GM23338 (cell line): ENCODE results near the gene MRNIP. TPM values are rescaled to one million over a fixed set of nuclear protein-coding genes. Genes with fewer than 3 reads are reported as not detected.
A peak's percentile ranks its signal among the peaks of the same experiment; 100 is the strongest.

Experiments used
- ATAC-seq: fragments of 200-7000 bp; cut with Tn5 transposase; 3 replicates; pipeline ENCODE4 v1.9.1; 2020
- DNase-seq: peaks from one replicate; pipeline ENCODE4 v3.0.0-alpha.2; 2015; ENCODE audit warnings: low spot score
- H2AFZ ChIP-seq: fragments of 200-600 bp; sonication (generic); 2 replicates; pipeline ENCODE4 v1.8.0; 2016; ENCODE audit warnings: antibody characterized with exemption, mild to moderate bottlenecking, moderate library complexity
- H3F3A ChIP-seq: fragments of 200-600 bp; sonication (generic); replicated peaks from 2 replicates; pipeline ENCODE4 v1.8.0; 2017; ENCODE audit warnings: antibody characterized with exemption, mixed run types, low read depth
- H3K27ac ChIP-seq: fragments of 200-600 bp; sonication (generic); 2 replicates; pipeline ENCODE4 v1.6.1; 2016; ENCODE audit warnings: low read depth
- H3K27me3 ChIP-seq: fragments of 200-600 bp; sonication (generic); 2 replicates; pipeline ENCODE4 v1.8.0; 2016; ENCODE audit warnings: mild to moderate bottlenecking, mixed run types, moderate library complexity; ENCODE audit not compliant: insufficient read depth
- H3K36me3 ChIP-seq: fragments of 200-600 bp; sonication (generic); 2 replicates; pipeline ENCODE4 v1.8.0; 2016; ENCODE audit warnings: mild to moderate bottlenecking; ENCODE audit not compliant: insufficient read depth
- H3K4me1 ChIP-seq: fragments of 200-600 bp; sonication (generic); 2 replicates; pipeline ENCODE4 v1.8.0; 2016; ENCODE audit warnings: mild to moderate bottlenecking, moderate library complexity; ENCODE audit not compliant: insufficient read depth
- H3K4me2 ChIP-seq: fragments of 200-600 bp; sonication (generic); 2 replicates; pipeline ENCODE4 v1.7.1; 2017; ENCODE audit warnings: mixed run types
- H3K4me3 ChIP-seq: fragments of 200-600 bp; sonication (generic); 2 replicates; pipeline ENCODE4 v1.6.1; 2016; ENCODE audit warnings: mixed run types
- H3K79me2 ChIP-seq: fragments of 200-600 bp; sonication (generic); replicated peaks from 2 replicates; pipeline ENCODE4 v1.8.0; 2017; ENCODE audit warnings: mild to moderate bottlenecking; ENCODE audit not compliant: insufficient read depth
- H3K9me2 ChIP-seq: fragments of 200-600 bp; sonication (generic); 2 replicates; pipeline ENCODE4 v1.8.0; 2017; ENCODE audit not compliant: insufficient read depth
- H4K20me1 ChIP-seq: fragments of 200-600 bp; sonication (generic); replicated peaks from 2 replicates; pipeline ENCODE4 v1.8.0; 2017; ENCODE audit warnings: mild to moderate bottlenecking; ENCODE audit not compliant: insufficient read depth
- H3K27ac Mint-ChIP-seq: 2 replicates; pipeline ENCODE4 v1.8.0; 2020; ENCODE audit warnings: inconsistent platforms, mild to moderate bottlenecking, moderate library complexity, mixed read lengths
- H3K27me3 Mint-ChIP-seq: 3 replicates; pipeline ENCODE4 v1.8.0; 2022; ENCODE audit warnings: low read depth, mild to moderate bottlenecking, moderate library complexity, mixed read lengths, inconsistent platforms; ENCODE audit not compliant: insufficient read depth, poor library complexity
- H3K36me3 Mint-ChIP-seq: 3 replicates; pipeline ENCODE4 v1.8.0; 2021; ENCODE audit warnings: low read depth, mild to moderate bottlenecking, inconsistent platforms, moderate library complexity, mixed read lengths
- H3K4me1 Mint-ChIP-seq: 3 replicates; pipeline ENCODE4 v1.8.0; 2020; ENCODE audit warnings: mild to moderate bottlenecking, inconsistent platforms, mixed read lengths
- H3K4me3 Mint-ChIP-seq: 3 replicates; pipeline ENCODE4 v1.8.0; 2021; ENCODE audit warnings: moderate library complexity, mild to moderate bottlenecking, inconsistent platforms, mixed read lengths
- H3K9me3 Mint-ChIP-seq: 3 replicates; pipeline ENCODE4 v1.8.0; 2020; ENCODE audit warnings: moderate library complexity, mild to moderate bottlenecking, inconsistent platforms, mixed read lengths
- CREB1 ChIP-seq: fragments of 250-450 bp; sonication (Bioruptor Pico); IDR thresholded peaks from 2 replicates; pipeline ENCODE4 v1.5.0; 2020; ENCODE audit warnings: low read depth, mild to moderate bottlenecking, moderate library complexity
- EZH2 ChIP-seq: fragments of 200-600 bp; sonication (generic); IDR thresholded peaks from one replicate; pipeline ENCODE4 v1.8.0; 2017; ENCODE audit warnings: antibody characterized with exemption, mild to moderate bottlenecking, low read depth; ENCODE audit not compliant: unreplicated experiment
- EZH2phosphoT487 ChIP-seq: fragments of 200-600 bp; sonication (generic); IDR thresholded peaks from one replicate; pipeline ENCODE4 v1.8.1; 2018; ENCODE audit warnings: antibody characterized with exemption; ENCODE audit not compliant: unreplicated experiment
- JUNB ChIP-seq: IDR thresholded peaks from one replicate; pipeline ENCODE4 v1.6.1; 2016; ENCODE audit warnings: antibody characterized with exemption; ENCODE audit not compliant: unreplicated experiment
- NANOG ChIP-seq: IDR thresholded peaks from 2 replicates; pipeline ENCODE4 v1.6.1; 2016; ENCODE audit warnings: antibody characterized with exemption, borderline replicate concordance
- POLR2AphosphoS5 ChIP-seq: IDR thresholded peaks from 2 replicates; pipeline ENCODE4 v1.6.1; 2016; ENCODE audit warnings: antibody characterized with exemption, low read depth
- STAT1 ChIP-seq: IDR thresholded peaks from one replicate; pipeline ENCODE4 v1.6.1; 2016; ENCODE audit warnings: antibody characterized with exemption; ENCODE audit not compliant: unreplicated experiment
- ZNF114 ChIP-seq: fragments of 250-450 bp; sonication (Bioruptor Pico); IDR thresholded peaks from 2 replicates; pipeline ENCODE4 v1.5.0; 2020; ENCODE audit warnings: mild to moderate bottlenecking, moderate library complexity
- ZNF331 ChIP-seq: fragments of 250-450 bp; sonication (Bioruptor Pico); IDR thresholded peaks from 2 replicates; pipeline ENCODE4 v1.5.0; 2020; ENCODE audit warnings: low read depth, mild to moderate bottlenecking, moderate library complexity
- polyA plus RNA-seq: library from polyadenylated mRNA; unstranded; fragments of >200 nt; fragmentation: Nextera tagmentation; extraction: Ambion mirVana; gene quantifications from 2 replicates; pipeline ENCODE4 v1.2.1, GENCODE V29; 2016
- total RNA-seq: library from RNA; depleted of rRNA; stranded (reverse); fragments of >200 nt; shearing (Covaris generic); gene quantifications from 2 replicates; pipeline ENCODE4 v1.2.3, GENCODE V29; 2014
- TF ChIP-seq, protein P1 (sequence below): IDR thresholded peaks from one replicate; pipeline ENCODE4 v1.6.1; 2018; ENCODE audit warnings: antibody characterized with exemption; ENCODE audit not compliant: unreplicated experiment
- TF ChIP-seq, protein P2 (sequence below): fragments of 250-450 bp; sonication (Bioruptor Pico); IDR thresholded peaks from 2 replicates; pipeline ENCODE4 v1.5.0; 2020; ENCODE audit warnings: mild to moderate bottlenecking, moderate library complexity
- TF ChIP-seq, protein P3 (sequence below): IDR thresholded peaks from 2 replicates; pipeline ENCODE4 v1.6.1; 2016; ENCODE audit warnings: antibody characterized with exemption
- TF ChIP-seq, protein P4 (sequence below), 2 experiments: fragments of 200-600 bp in 1 of 2; sonication (generic) in 1 of 2; conservative IDR thresholded peaks; 2 replicates each; pipeline versions ENCODE4 v1.5.1 to v1.6.1; 2016 to 2017; ENCODE audit warnings: antibody characterized with exemption in 2 of 2, low read depth in 2 of 2, mild to moderate bottlenecking in 2 of 2, moderate library complexity in 1 of 2

Gene MRNIP
- total and polyA plus RNA-seq, 2 experiments from 2014 or later: 18.2 to 34.4 TPM

DNA sequence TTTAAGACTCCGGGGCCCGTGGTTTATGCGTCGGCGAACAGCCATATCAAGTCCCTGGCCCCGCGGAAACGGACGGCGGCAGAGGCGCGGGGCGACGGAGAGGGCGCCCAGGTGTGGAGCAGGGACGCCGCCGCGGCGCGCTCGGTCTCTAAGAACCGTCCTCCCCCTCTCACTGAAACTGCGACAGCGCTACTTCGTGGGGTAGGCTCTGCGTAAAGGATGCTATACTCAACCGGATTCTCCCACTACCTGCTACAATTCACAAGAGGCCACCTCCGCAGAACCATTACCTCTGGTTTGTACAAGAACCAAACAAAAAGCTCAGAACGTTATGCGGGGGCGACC lies 404 bp downstream of the MRNIP start:
- peak overlapping the region; percentile 90 for H3K4me2 ChIP-seq
- H3F3A ChIP-seq: peaks cover 19% of the 10 kb centered on the region
- ATAC-seq: peak; percentile 54
- peaks cover 7% of the 10 kb centered on the region for H3K4me1 ChIP-seq
- Mint-ChIP-seq H3K27ac (no peak overlapping the region; the same call in 1 of the 2 replicates), H3K4me3 (peak overlapping the region; percentile 93), H3K36me3 (peaks cover 26% of the 10 kb centered on the region), H3K27me3 (peaks cover 18% of the 10 kb centered on the region), H3K9me3 (peaks cover 10% of the 10 kb centered on the region), H3K4me1 (peaks cover 16% of the 10 kb centered on the region)
- H2AFZ ChIP-seq: peak overlapping the region; percentile 98
- H4K20me1 ChIP-seq: peaks cover 9% of the 10 kb centered on the region; the same call in 1 of the 2 replicates
- H3K9me2 ChIP-seq: no peaks in the 10 kb centered on the region
- no peaks in the 10 kb centered on the region for H3K27me3 ChIP-seq
- peak overlapping the region; percentile 90 for H3K4me3 ChIP-seq
- peak; percentile 67 for DNase-seq
- H3K79me2 ChIP-seq: peaks cover 36% of the 10 kb centered on the region
- H3K36me3 ChIP-seq: no peaks in the 10 kb centered on the region
- no peak overlapping the region for H3K27ac ChIP-seq
- TF ChIP-seq CREB1 (no peak), ZNF114 (CRISPR knock-in tag) (no peak), ZNF331 (CRISPR knock-in tag) (no peak), POLR2AphosphoS5 (no peak), JUNB (no peak), EZH2 (no peak), STAT1 (no peak), EZH2phosphoT487 (no peak), NANOG (no peak)
- TF ChIP-seq, protein P1, sequence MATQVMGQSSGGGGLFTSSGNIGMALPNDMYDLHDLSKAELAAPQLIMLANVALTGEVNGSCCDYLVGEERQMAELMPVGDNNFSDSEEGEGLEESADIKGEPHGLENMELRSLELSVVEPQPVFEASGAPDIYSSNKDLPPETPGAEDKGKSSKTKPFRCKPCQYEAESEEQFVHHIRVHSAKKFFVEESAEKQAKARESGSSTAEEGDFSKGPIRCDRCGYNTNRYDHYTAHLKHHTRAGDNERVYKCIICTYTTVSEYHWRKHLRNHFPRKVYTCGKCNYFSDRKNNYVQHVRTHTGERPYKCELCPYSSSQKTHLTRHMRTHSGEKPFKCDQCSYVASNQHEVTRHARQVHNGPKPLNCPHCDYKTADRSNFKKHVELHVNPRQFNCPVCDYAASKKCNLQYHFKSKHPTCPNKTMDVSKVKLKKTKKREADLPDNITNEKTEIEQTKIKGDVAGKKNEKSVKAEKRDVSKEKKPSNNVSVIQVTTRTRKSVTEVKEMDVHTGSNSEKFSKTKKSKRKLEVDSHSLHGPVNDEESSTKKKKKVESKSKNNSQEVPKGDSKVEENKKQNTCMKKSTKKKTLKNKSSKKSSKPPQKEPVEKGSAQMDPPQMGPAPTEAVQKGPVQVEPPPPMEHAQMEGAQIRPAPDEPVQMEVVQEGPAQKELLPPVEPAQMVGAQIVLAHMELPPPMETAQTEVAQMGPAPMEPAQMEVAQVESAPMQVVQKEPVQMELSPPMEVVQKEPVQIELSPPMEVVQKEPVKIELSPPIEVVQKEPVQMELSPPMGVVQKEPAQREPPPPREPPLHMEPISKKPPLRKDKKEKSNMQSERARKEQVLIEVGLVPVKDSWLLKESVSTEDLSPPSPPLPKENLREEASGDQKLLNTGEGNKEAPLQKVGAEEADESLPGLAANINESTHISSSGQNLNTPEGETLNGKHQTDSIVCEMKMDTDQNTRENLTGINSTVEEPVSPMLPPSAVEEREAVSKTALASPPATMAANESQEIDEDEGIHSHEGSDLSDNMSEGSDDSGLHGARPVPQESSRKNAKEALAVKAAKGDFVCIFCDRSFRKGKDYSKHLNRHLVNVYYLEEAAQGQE: no peak
- TF ChIP-seq, protein P2, sequence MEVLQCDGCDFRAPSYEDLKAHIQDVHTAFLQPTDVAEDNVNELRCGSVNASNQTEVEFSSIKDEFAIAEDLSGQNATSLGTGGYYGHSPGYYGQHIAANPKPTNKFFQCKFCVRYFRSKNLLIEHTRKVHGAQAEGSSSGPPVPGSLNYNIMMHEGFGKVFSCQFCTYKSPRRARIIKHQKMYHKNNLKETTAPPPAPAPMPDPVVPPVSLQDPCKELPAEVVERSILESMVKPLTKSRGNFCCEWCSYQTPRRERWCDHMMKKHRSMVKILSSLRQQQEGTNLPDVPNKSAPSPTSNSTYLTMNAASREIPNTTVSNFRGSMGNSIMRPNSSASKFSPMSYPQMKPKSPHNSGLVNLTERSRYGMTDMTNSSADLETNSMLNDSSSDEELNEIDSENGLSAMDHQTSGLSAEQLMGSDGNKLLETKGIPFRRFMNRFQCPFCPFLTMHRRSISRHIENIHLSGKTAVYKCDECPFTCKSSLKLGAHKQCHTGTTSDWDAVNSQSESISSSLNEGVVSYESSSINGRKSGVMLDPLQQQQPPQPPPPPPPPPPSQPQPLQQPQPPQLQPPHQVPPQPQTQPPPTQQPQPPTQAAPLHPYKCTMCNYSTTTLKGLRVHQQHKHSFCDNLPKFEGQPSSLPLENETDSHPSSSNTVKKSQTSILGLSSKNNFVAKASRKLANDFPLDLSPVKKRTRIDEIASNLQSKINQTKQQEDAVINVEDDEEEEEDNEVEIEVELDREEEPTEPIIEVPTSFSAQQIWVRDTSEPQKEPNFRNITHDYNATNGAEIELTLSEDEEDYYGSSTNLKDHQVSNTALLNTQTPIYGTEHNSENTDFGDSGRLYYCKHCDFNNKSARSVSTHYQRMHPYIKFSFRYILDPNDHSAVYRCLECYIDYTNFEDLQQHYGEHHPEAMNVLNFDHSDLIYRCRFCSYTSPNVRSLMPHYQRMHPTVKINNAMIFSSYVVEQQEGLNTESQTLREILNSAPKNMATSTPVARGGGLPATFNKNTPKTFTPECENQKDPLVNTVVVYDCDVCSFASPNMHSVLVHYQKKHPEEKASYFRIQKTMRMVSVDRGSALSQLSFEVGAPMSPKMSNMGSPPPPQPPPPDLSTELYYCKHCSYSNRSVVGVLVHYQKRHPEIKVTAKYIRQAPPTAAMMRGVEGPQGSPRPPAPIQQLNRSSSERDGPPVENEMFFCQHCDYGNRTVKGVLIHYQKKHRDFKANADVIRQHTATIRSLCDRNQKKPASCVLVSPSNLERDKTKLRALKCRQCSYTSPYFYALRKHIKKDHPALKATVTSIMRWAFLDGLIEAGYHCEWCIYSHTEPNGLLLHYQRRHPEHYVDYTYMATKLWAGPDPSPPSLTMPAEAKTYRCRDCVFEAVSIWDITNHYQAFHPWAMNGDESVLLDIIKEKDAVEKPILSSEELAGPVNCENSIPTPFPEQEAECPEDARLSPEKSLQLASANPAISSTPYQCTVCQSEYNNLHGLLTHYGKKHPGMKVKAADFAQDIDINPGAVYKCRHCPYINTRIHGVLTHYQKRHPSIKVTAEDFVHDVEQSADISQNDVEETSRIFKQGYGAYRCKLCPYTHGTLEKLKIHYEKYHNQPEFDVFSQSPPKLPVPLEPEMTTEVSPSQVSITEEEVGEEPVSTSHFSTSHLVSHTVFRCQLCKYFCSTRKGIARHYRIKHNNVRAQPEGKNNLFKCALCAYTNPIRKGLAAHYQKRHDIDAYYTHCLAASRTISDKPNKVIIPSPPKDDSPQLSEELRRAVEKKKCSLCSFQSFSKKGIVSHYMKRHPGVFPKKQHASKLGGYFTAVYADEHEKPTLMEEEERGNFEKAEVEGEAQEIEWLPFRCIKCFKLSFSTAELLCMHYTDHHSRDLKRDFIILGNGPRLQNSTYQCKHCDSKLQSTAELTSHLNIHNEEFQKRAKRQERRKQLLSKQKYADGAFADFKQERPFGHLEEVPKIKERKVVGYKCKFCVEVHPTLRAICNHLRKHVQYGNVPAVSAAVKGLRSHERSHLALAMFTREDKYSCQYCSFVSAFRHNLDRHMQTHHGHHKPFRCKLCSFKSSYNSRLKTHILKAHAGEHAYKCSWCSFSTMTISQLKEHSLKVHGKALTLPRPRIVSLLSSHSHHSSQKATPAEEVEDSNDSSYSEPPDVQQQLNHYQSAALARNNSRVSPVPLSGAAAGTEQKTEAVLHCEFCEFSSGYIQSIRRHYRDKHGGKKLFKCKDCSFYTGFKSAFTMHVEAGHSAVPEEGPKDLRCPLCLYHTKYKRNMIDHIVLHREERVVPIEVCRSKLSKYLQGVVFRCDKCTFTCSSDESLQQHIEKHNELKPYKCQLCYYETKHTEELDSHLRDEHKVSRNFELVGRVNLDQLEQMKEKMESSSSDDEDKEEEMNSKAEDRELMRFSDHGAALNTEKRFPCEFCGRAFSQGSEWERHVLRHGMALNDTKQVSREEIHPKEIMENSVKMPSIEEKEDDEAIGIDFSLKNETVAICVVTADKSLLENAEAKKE (CRISPR knock-in tag): no peak
- TF ChIP-seq, protein P3, sequence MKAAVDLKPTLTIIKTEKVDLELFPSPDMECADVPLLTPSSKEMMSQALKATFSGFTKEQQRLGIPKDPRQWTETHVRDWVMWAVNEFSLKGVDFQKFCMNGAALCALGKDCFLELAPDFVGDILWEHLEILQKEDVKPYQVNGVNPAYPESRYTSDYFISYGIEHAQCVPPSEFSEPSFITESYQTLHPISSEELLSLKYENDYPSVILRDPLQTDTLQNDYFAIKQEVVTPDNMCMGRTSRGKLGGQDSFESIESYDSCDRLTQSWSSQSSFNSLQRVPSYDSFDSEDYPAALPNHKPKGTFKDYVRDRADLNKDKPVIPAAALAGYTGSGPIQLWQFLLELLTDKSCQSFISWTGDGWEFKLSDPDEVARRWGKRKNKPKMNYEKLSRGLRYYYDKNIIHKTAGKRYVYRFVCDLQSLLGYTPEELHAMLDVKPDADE: no peak
- TF ChIP-seq, protein P4, sequence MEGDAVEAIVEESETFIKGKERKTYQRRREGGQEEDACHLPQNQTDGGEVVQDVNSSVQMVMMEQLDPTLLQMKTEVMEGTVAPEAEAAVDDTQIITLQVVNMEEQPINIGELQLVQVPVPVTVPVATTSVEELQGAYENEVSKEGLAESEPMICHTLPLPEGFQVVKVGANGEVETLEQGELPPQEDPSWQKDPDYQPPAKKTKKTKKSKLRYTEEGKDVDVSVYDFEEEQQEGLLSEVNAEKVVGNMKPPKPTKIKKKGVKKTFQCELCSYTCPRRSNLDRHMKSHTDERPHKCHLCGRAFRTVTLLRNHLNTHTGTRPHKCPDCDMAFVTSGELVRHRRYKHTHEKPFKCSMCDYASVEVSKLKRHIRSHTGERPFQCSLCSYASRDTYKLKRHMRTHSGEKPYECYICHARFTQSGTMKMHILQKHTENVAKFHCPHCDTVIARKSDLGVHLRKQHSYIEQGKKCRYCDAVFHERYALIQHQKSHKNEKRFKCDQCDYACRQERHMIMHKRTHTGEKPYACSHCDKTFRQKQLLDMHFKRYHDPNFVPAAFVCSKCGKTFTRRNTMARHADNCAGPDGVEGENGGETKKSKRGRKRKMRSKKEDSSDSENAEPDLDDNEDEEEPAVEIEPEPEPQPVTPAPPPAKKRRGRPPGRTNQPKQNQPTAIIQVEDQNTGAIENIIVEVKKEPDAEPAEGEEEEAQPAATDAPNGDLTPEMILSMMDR (conservative IDR thresholded peaks at IDR 0.05; ENCODE audit: low read depth in 2 of 2): no peak
